Spleen (tissue), 7 donors: ENCODE results near the gene RELL1.

Experiments
- POLR2A ChIP-seq, 3 donors: fragments of 450-650 bp; IDR thresholded peaks; one replicate each; pipeline ENCODE4 v1.5.1; 2017; ENCODE audit warnings: antibody characterized with exemption in 3 of 3, mild to moderate bottlenecking in 1 of 3
- POLR2AphosphoS5 ChIP-seq, 3 donors: sonication (generic); formaldehyde crosslinking; IDR thresholded peaks; one replicate each; pipeline ENCODE4 v1.5.1; 2017; ENCODE audit warnings: antibody characterized with exemption in 3 of 3
- TF ChIP-seq, protein P1 (sequence below), 11 experiments: fragments of 200-600 bp in 7 of 11; fragments of 450-650 bp in 4 of 11; sonication (generic) in 4 of 11; IDR thresholded peaks in 8 of 11; conservative IDR thresholded peaks in 3 of 11; 1 replicate in 7 of 11; 2 replicates in 4 of 11; pipeline versions ENCODE4 v1.4.0 to v1.8.0; 2016 to 2021; ENCODE audit warnings: antibody characterized with exemption in 11 of 11, inconsistent platforms in 4 of 11, mild to moderate bottlenecking in 1 of 11
- donor health status: DM: no; HTN: no; CAD: no; lungs with moderate emphysema.
- donor health status: DM: no; HTN: no; CAD: no.
- donor health status: DM: no; HTN: no; CAD: no.

- no peak for TF ChIP-seq POLR2AphosphoS5 (IDR thresholded peaks at IDR 0.05)
- TF ChIP-seq, protein P1, sequence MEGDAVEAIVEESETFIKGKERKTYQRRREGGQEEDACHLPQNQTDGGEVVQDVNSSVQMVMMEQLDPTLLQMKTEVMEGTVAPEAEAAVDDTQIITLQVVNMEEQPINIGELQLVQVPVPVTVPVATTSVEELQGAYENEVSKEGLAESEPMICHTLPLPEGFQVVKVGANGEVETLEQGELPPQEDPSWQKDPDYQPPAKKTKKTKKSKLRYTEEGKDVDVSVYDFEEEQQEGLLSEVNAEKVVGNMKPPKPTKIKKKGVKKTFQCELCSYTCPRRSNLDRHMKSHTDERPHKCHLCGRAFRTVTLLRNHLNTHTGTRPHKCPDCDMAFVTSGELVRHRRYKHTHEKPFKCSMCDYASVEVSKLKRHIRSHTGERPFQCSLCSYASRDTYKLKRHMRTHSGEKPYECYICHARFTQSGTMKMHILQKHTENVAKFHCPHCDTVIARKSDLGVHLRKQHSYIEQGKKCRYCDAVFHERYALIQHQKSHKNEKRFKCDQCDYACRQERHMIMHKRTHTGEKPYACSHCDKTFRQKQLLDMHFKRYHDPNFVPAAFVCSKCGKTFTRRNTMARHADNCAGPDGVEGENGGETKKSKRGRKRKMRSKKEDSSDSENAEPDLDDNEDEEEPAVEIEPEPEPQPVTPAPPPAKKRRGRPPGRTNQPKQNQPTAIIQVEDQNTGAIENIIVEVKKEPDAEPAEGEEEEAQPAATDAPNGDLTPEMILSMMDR (IDR thresholded peaks at IDR 0.05 in 8 of 11, conservative IDR thresholded peaks at IDR 0.05 in 3 of 11): no peak
- no peak for TF ChIP-seq POLR2A (IDR thresholded peaks at IDR 0.05)
These were observed 46.5 kb upstream of the RELL1 start for GRCh38 chr4:37732526-37733186.
